Uterus (tissue), 2 donors: ENCODE measurements around the gene ASIC2.

Source experiments
- POLR2A ChIP-seq, 2 donors: fragments of 450-650 bp; IDR thresholded peaks; one replicate each; pipeline ENCODE4 v1.6.1; 2016; ENCODE audit warnings: antibody characterized with exemption in 2 of 2, mild to moderate bottlenecking in 1 of 2, moderate library complexity in 1 of 2
- TF ChIP-seq, protein P1 (sequence below), 4 experiments: fragments of 200-600 bp in 2 of 4; fragments of 450-650 bp in 2 of 4; sonication (generic) in 2 of 4; IDR thresholded peaks; one replicate each; pipeline ENCODE4 v1.5.1; 2016 to 2019; ENCODE audit warnings: antibody characterized with exemption in 4 of 4, mild to moderate bottlenecking in 2 of 4, moderate library complexity in 1 of 4

- TF ChIP-seq, protein P1, sequence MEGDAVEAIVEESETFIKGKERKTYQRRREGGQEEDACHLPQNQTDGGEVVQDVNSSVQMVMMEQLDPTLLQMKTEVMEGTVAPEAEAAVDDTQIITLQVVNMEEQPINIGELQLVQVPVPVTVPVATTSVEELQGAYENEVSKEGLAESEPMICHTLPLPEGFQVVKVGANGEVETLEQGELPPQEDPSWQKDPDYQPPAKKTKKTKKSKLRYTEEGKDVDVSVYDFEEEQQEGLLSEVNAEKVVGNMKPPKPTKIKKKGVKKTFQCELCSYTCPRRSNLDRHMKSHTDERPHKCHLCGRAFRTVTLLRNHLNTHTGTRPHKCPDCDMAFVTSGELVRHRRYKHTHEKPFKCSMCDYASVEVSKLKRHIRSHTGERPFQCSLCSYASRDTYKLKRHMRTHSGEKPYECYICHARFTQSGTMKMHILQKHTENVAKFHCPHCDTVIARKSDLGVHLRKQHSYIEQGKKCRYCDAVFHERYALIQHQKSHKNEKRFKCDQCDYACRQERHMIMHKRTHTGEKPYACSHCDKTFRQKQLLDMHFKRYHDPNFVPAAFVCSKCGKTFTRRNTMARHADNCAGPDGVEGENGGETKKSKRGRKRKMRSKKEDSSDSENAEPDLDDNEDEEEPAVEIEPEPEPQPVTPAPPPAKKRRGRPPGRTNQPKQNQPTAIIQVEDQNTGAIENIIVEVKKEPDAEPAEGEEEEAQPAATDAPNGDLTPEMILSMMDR (IDR thresholded peaks at IDR 0.05): no peak
- TF ChIP-seq POLR2A (IDR thresholded peaks at IDR 0.05): no peak
Observed at GRCh38 chr17:33142705-33143299, 150.3 kb downstream of the ASIC2 start.
